DMS79 treated with DMSO at 0.1 percent for 48 hours (cell line): ENCODE results near the gene CLCN3.
"Not testable (repeated sequence)": the region's sequence is repeated elsewhere in the genome, so short reads cannot be mapped to it uniquely, and the experiment has no call there.

Experiments used
- DNase-seq: peaks from one replicate; lab custom pipeline; 2025; lab: John Stamatoyannopoulos, UW

The CLCN3 gene

DNA sequence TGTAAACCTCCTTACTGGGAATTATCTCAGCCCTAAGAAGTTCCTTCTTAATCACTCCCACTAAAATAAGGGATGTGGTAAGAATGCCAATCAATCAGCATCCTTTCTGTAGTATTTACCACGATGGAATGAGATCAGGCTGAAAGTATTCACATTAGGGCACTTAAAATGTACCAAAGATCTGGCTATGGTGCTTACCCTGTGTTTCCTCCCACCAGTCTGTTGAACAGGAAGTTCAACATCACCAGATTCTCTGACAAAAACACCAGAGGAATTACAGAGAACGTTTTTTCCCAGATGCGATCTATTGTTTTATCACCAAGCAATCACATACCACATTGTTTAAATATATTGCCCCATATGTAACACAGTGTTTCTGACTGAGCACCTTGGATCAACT, 2.1 kb upstream of the CLCN3 start:
- no peak for DNase-seq

DNA sequence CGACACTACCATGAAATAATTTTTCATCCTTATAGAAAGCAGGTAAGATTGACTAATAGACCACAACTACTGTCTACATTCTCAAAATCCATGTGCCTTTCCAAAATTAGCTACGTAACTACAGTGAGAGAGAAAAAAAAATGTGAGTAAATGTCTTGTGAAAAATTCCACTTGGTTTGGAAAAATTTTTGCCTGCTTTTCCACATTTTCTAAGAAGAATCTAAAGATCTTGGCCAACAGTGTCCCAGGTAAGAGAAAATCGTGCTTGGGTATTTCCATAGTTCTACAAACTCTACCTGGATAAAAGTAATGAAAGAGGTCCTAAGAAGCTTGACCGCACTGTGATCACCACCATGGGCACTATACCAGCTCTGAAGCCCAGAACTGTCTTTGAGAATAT, 1.4 kb upstream of the CLCN3 start:
- no peak for DNase-seq

DNA sequence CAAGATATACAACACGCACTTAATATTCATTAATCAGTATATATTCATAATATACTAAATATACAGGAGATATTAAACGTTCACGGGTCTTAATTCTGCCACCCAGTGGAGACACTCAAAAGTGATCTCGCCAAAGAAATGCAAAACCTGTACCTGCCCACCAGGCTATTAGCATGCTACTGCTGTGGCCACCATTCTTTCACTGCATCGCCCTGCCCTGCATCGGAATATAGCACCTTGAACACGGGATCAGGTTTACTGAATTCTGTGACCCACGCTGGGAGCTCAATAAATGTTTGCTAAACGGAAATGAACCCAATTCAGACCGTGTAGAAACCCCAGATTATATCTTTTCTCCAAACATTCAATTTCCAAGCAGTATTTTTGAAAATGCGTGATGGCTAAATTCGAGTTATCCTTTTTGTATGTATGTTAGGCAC, 840 bp upstream of the CLCN3 start:
- DNase-seq: peak; percentile 17

DNA sequence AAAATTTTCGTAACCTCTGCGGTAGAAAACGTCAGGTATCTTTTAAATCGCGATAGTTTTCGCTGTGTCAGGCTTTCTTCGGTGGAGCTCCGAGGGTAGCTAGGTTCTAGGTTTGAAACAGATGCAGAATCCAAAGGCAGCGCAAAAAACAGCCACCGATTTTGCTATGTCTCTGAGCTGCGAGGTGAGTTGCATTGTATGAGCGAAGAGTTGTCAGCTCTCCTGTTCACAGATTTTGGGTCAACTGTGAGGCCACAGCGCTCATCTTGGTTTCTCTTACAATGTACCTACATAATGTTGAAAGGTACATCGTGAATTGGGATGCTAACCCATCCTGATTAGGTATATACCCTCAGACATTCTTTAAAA, 486 bp downstream of the CLCN3 start:
- DNase-seq: no peak

DNA sequence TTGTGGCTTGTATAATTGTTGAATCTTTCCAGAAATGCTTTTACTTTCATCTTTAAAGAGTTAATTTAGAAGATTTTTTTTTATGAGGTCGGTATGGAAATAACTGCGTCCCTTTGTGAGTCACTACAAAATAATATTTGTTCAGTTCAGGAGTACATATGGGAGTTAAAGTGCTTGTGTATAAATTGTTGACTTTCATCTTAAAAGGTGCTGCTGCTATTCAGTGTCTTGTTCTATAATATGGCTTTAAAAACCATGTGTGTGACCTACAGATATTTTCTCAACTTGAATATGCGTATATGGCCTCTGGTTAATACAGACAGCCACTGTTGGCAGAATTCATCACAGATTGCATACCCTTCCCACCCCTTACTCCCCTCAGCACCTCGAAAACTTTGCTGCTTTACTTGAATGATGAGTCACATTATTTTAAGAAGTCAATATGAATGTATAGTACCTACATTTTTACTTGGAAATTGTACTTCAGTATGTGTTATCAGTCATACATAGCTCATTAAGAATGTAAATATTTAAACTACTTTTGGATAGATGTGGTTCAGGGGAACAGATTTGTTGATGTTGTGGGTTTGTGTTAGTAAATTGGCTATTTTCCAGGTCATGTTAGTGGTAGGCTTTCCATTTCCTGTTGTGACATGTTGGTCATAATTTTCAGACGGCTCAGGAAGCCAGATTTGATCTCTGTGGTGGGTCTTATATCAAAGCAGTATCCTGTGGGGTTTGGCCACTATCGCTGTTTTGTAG, 1.5 kb downstream of the CLCN3 start:
- no peak for DNase-seq

DNA sequence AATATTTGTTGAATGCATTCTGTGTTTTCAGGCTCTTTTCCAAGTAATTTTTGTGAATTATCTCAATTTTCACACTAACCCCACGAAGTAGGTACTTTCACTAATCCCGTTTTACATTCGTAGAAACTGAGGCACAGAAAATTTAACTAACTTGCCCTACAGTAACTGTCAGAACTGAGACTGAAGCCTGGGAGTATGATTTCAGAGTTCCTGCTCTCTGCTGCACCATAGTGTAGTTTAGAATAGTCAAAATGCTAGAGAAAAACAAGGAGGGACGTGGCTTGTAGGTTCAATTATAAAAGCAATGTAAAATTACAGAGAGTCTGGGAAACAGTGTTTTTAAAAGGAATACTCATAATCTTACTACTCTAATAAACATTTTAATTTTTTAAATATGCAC, 2.2 kb downstream of the CLCN3 start:
- DNase-seq: no peak

DNA sequence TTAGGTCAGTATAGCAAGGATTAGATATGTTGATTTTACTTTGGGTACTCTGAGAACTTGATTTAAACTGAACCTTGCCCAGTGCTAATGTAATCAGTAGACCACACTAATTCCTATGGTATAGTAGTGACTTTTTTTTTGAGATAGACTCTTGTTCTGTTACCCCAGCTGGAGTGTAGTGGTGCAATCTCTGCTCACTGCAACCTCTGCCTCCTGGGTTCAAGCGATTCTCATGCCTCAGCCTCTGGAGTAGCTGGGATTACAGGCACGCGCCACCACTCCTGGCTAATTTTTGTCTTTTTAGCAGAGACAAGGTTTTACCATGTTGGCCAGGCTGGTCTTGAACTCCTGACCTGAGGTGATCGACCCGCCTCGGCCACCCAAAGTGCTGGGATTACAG, 3.6 kb downstream of the CLCN3 start:
- not testable (repeated sequence) for DNase-seq

DNA sequence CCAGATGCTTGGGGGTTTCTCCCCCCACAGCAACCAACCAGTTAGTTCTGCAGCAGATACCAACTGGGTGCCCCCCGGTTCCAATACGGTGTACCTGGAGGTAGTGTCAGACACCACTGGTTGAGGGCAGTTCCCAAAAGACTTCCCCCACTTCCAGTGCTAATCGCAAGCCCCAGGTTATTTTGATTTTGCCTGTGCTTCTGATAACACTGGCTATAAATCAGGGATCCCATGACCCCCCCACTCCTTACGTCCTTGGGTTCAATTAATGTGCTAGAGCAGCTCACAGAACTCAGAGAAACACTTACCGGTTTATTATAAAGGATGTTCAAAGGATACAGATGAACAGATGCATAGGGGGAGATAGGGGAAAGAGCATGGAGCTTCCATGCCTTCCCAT, 5.5 kb downstream of the CLCN3 start:
- no peak for DNase-seq

DNA sequence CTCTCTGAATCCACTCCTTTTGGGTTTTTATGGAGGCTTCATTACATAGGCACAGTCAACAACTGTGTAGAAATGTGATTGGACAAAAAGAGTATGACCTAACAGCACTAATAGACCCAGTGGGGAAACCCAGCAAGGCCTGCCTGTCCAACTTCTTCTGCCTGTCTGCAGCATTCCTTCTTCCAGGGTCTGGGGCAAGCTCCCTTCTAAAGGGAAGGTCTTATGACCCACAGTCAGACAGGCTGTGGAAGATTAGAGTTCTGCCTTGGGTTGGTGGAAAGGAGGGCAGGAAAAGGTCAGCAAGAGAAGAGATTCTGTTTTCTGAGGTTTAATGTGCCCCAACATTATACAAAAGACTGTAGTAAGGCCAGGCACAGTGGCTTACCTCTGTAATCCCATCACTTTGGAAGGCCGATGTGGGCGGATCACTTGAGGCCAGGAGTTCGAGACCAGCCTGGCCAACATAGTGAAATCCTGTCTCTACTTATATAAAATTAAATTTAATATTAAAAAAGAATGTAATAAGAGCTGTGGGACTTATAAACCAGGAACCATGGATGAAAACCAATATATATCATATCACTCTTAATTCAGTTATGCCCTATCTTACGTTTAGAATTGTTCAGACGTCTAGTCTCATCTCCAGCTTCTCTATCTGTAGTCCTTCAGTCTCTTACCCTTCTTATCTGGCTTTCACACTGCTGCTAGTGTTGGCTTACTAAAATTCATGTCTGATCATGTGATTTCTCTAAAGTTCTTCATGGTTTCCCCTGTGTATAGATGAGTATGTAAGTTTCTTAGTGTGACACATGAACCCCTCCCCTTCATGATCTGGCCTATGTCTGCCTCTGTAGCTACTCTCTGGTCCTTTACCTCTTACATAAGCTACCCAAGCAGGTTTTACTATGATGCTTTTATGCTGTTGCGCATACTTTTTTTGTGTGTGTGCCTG, 6.2 kb downstream of the CLCN3 start:
- DNase-seq: no peak

DNA sequence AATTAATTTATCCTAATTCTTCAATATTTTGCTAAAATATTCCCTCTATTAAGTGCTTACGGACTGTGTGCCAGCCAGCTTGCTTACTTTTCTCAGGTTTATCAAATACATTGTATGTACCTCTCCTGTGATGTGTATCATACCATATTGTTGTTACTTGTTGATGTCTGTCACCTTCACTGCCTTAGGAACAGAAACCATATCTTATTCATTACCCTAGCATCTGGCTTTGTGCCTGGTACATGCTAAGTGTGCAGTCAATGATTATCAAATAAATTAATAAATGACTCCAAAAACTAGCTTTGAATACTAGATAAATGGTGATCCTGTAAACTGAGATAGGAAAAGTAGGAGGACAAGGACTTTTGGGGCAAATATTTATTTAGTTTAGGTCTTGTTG, 6.9 kb downstream of the CLCN3 start:
- DNase-seq: no peak

DNA sequence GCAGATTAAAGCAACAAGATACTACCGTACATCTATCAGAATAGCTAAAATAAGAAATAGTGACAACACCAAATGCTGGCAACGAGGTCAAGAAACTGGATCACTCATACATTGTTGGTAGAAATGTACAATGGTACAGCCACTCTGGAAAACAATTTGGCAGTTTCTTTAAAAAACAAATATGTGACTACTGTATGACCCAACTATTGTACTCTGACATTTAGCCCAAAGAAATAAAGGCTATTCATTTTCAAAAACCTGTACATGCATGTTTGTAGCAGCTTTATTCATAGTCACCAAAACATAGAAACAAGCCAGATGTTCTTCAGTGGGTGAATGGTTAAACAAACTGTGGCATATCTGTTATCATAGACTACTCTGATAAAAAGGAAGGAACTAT, 8.2 kb downstream of the CLCN3 start:
- no peak for DNase-seq

DNA sequence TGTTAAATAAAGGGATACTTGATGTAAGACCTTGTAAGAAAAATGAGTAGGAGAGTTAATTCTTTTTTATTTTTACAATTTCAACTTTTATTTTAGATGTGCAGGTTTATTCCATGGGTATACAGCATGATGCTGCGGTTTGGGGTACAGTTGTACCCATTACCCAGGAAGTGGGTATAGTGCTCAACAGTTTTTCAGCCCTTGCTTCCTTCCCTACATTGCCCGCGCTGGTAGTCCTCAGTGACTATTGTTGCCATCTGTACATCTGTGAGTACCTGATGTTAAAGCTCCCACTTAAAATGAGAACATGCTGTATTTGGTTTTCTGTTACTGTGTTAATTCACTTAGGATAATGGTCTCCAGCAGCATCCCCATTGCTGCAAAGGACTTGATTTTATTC, 9.7 kb downstream of the CLCN3 start:
- DNase-seq: no peak

DNA sequence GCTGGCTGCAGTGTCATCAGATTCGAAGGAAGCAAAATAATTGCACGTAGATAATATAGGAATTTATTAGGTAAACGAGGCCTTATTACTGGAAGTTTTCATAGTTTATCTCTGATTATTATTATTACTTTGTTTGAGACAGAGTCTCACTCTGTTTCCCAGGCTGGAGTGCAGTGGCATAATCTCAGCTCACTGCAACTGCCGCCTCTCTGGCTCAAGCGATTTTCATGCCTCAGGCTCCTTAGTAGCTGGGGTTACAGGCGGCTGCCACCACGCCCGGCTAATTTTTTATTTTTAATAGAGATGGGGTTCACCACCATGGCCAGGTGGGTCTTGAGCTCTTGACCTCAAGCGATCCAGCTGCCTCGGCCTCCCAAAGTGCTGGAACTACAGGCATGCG, 12.5 kb downstream of the CLCN3 start:
- no peak for DNase-seq

DNA sequence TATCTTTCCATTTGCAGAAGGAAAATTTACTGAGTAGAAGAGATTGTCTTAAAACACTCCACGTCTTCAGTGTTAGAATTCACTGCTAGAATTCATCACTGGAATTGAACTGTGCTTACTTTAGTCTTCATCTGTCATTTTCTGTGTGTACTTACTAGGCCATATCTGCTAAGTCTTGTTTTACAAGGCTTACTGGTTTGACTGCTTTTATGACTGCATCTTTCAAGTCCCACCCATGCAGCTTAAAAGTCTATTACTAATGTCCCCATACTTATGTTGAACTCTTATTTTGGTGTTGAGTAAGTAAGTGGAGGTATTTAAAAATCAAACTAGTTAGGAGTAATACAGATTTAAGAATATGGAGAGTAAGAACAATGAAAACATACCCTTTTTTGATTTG, 14.6 kb downstream of the CLCN3 start:
- DNase-seq: no peak

DNA sequence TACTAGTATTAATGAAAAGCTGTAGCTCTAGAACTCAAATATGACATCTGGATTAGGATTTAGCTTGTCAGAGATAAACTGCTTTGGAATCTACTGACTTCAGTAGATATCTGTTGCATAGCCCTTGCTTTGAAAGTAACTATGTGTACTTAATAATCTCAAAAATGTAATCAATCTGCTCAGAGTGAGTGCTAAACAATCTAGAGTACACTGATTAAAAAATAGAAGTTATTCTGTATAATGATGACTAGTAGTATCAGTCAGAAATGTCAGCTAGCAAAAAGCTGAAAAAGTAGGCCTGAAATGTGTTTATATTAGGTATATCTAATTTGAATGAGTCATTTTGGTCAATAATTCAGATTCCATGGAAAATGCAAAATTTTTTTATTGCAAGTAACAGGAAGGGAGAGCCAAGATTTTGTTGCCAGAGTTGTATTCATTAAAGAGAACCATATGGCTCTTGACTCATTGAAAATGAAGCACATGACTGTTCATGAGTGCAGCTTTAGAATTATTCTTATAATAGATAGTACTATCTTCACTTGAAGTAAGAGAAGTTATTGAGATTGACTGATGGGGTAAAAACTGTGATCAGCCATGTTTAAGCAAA, 20.0 kb downstream of the CLCN3 start:
- DNase-seq: no peak

DNA sequence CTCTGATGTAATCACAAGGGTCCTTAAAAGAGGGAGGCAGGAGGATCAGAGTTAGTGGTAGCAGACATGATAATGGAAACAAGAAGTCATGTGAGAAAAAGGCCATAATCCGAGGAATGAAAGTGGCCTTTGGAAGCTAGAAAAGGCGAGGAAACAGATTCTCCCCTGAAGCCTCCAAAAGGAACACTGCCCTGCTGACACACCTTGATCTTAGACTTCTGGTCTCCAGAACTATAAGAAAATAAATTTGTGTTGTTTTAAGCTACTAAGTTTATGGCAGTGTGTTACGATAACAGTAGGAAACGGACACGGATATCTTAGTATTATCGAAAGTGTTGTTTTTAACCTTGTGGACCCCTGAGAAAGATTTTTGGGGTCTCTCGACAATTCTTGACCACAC, 24.4 kb downstream of the CLCN3 start:
- DNase-seq: no peak

DNA sequence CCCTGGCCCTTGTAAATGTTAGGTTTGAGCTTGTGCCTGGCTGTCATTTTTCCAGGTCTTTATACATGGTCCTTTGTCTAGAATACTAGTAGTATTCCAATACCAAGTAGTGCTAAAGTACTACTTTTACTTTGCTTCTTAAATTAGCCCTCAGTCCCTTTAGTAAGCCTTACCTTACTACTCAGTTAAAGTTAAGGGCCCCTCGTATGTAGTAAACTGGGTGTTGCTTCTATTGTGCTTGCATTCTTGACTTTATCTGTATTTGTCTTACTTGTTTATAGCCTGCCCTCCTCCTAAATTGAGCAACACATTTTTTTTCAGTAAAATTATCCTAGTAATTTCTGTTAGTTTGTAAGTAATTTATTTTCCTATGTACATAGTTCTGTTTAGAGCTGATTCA, 25.2 kb downstream of the CLCN3 start:
- DNase-seq: no peak

DNA sequence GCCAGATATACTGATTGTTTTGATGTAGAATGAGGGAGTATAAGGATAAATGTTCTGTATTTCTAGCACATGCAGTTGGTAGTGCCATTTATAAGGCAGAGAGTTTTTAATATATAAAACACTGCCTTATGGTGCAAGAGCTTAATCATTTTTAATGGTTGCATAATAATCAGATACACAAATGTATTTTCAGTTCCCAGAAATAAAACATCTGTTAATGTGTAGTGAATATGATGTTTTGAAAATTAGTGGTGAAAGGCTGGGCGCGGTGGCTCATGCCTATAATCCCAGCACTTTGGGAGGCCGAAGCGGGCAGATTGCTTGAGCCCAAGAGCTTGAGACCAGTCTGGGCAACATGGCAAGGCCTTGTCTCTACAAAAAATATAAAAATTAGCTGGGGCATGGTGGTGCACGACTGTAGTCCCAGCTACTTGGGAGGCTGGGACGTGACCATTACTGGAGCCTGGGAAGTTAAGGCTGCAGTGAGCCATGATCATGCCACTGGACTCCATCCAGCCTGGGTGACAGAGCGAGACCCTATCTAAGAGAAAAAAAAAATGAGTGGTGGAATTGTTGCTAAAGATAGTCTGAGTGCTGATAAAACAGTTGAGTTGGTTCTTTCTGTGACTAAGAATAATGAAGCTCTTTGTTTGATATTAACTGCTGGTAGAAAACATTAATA, 29.3 kb downstream of the CLCN3 start:
- no peak for DNase-seq

DNA sequence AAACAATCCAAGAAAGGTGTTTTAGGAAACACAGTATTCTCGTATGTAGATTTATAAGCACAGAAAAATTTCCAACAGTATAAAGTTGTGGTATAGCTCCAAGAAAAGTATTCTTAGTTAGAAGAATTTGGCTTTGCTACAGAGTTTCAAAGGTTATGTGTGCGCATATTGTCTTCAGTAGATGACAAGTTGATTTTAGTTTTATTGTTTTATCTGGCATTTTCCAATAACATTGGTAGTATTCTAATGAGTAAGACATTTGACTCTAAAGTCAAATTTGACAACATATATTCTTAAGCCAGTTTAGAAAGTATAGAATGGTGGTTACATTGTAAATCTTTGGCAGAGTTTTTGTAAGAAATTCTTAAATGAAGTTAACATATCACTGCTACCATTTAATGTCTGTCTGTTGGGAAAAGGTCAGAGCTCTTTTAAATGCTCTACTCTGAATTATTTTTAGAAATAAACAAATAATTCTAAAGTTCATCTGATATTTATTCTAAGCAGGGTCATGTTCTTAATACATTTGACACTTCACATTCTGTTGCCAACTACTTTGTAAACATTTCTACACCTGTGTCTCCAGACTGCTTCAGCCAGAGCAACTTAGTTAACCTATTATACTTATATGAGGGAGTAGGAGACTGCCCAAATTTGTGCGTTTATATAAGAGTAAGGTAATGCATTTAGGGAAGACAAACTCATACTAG, 30.0 kb downstream of the CLCN3 start:
- no peak for DNase-seq

DNA sequence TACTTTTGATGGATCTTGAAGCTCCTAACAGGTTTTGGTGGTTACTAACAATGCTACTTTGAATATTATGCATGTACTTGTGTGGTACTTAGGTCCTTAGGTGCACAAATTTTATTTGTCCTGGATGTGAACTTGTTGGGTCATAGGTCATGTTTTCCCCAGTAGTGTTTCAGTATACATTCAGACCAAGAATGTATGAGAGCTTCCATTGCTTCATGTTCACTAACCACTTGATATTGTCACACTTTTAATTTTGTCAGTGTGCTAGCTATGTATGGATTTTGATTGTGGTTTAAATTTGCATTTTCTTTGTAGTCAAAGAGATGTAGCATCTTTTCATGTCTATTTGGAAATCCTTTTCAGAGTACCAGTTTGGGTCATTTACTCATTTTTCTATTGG, 32.2 kb downstream of the CLCN3 start:
- no peak for DNase-seq

DNA sequence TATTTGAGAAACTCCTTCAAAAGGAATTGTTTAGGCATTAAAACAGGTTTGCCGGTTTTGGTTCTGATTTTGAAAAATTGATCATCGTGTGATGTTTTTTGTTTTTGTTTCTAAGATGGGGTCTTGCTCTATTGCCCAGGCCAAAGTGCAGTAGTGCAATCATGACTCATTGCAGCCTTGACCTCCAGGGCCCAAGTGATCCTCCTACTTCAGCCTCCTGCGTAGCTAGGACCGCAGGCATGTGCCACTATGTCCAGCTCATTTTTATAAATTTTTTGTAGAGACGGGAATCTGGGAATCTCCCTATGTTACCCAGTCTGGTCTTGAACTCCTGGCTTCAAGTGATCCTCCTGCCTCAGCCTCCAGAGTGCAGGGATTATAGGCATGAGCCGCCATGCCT, 35.0 kb downstream of the CLCN3 start:
- no peak for DNase-seq
